ENCODE results near the gene ZNF112. TPM values are rescaled to one million over a fixed set of nuclear protein-coding genes. Genes with fewer than 3 reads are reported as not detected.
"Not testable (repeated sequence)": the region's sequence is repeated elsewhere in the genome, so short reads cannot be mapped to it uniquely, and the experiment has no call there.

ZNF112 gene
- total RNA-seq, 4 donors from 2014 or later = 4.3 to 10.9 (median 5.1) TPM

DNA sequence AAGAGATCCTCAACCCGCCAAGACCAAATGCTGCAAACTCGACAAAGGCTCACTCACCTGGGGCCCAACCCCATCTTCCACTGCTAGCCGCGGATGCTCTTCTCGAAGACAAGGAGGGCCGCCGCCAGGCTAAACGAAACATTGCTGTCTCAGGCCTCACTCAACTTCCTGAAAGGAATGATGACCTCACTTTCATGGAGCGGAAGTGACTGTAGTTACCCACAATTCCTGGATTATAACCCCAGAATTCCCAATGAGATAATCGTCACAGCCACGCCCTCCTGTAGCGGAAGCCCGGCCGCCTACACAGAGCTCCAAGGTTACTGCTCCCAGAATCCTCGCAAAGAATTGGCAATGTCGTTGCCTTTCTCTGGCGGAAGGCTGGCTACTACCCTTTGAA is 10.5 kb upstream of the ZNF112 start:
- H3K36me3 ChIP-seq = no peaks in the 10 kb centered on the region
- WGBS, 2 donors (ENCODE audit: low coverage in 1 of 2) = 50 to 52% methylated on average over 9 to 15 of the region's 17 CpGs
- H3K4me3 ChIP-seq = no peak overlapping the region
- no peaks in the 10 kb centered on the region for H3K4me1 ChIP-seq
- ATAC-seq = no peak
- TF ChIP-seq POLR2A (IDR thresholded peaks at IDR 0.05) (no peak), POLR2AphosphoS5 (IDR thresholded peaks at IDR 0.05) (no peak), EP300 (IDR thresholded peaks at IDR 0.05) (no peak)
- TF ChIP-seq, protein P1, sequence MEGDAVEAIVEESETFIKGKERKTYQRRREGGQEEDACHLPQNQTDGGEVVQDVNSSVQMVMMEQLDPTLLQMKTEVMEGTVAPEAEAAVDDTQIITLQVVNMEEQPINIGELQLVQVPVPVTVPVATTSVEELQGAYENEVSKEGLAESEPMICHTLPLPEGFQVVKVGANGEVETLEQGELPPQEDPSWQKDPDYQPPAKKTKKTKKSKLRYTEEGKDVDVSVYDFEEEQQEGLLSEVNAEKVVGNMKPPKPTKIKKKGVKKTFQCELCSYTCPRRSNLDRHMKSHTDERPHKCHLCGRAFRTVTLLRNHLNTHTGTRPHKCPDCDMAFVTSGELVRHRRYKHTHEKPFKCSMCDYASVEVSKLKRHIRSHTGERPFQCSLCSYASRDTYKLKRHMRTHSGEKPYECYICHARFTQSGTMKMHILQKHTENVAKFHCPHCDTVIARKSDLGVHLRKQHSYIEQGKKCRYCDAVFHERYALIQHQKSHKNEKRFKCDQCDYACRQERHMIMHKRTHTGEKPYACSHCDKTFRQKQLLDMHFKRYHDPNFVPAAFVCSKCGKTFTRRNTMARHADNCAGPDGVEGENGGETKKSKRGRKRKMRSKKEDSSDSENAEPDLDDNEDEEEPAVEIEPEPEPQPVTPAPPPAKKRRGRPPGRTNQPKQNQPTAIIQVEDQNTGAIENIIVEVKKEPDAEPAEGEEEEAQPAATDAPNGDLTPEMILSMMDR (IDR thresholded peaks at IDR 0.05) = no peak
- no peak overlapping the region for H3K27ac ChIP-seq
- peaks cover 5% of the 10 kb centered on the region for H3K27me3 ChIP-seq
- peaks cover 0 to 26% (median 0%) of the 10 kb centered on the region in 3 donors for H3K9me3 ChIP-seq

DNA sequence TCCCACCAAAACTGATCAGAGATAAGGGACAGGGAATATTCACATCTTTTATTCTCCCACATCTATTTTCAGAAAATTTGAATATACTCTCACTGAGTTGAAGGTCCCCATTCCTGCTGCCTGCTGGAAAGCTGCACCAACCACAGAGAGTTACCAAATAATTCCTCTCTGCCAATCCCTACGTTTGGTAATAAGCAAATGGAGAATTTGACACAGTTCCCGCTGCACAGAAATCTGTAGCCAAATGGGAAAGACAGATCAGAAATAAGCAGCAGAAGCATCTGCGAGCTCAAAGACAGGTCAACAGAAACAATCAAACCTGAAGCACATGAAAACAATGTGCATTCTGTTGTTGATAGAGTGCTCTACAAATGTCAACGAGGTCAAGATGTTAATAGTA is 9.9 kb downstream of the ZNF112 start:
- H3K9me3 ChIP-seq = peaks cover 0 to 68% (median 2%) of the 10 kb centered on the region in 3 donors
- H3K27ac ChIP-seq = no peak overlapping the region
- H3K4me3 ChIP-seq = no peak overlapping the region
- ATAC-seq = no peak
- TF ChIP-seq POLR2A (IDR thresholded peaks at IDR 0.05) = no peak
- no peak for TF ChIP-seq EP300 (IDR thresholded peaks at IDR 0.05)
- TF ChIP-seq, protein P1 (IDR thresholded peaks at IDR 0.05) = no peak
- TF ChIP-seq POLR2AphosphoS5 (IDR thresholded peaks at IDR 0.05) = no peak
- H3K36me3 ChIP-seq = peaks cover 0 to 39% of the 10 kb centered on the region in 2 donors
- no peaks in the 10 kb centered on the region for H3K4me1 ChIP-seq
- no peaks in the 10 kb centered on the region for H3K27me3 ChIP-seq
- WGBS, 2 donors (ENCODE audit: low coverage in 1 of 2) = 88 to 91% methylated on average over 4 of the region's 4 CpGs

DNA sequence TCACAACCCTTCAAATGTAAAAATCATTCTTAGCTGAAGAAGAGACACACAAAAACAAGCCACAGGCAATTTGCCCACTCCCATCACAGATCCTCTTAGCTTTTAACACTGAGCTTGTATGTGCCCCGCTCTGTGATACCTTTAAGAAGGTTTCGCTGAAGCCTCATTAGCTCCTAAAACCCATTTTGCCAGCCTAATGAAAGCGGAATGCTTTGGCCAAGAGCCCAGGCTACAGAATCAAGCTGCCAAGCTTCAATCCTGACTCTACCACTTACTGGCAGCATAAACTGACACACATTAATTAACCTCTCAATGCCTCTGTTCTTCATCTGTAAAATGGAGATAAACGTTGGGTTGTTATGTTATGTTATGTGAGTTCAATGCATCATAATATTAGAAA is 10.5 kb downstream of the ZNF112 start:
- no peaks in the 10 kb centered on the region for H3K4me1 ChIP-seq
- ATAC-seq = no peak
- no peak overlapping the region for H3K27ac ChIP-seq
- 90 to 92% methylated on average over 4 of the region's 4 CpGs for WGBS, 2 donors (ENCODE audit: low coverage in 1 of 2)
- H3K36me3 ChIP-seq = peaks cover 0 to 43% of the 10 kb centered on the region in 2 donors
- TF ChIP-seq POLR2AphosphoS5 (IDR thresholded peaks at IDR 0.05) = no peak
- TF ChIP-seq, protein P1 (IDR thresholded peaks at IDR 0.05) = no peak
- TF ChIP-seq EP300 (IDR thresholded peaks at IDR 0.05) = no peak
- no peak for TF ChIP-seq POLR2A (IDR thresholded peaks at IDR 0.05)
- no peaks in the 10 kb centered on the region for H3K27me3 ChIP-seq
- peaks cover 0 to 70% (median 1%) of the 10 kb centered on the region in 3 donors for H3K9me3 ChIP-seq
- H3K4me3 ChIP-seq = no peak overlapping the region

GRCh38 chr19:44344255-44344654 is 12.2 kb downstream of the ZNF112 start:
- H3K4me3 ChIP-seq = no peak overlapping the region
- peaks cover 4 to 60% of the 10 kb centered on the region in 2 donors for H3K36me3 ChIP-seq
- TF ChIP-seq POLR2A (IDR thresholded peaks at IDR 0.05) (no peak), POLR2AphosphoS5 (IDR thresholded peaks at IDR 0.05) (no peak), EP300 (IDR thresholded peaks at IDR 0.05) (no peak)
- TF ChIP-seq, protein P1 (IDR thresholded peaks at IDR 0.05) = no peak
- H3K9me3 ChIP-seq = peaks cover 0 to 70% (median 0%) of the 10 kb centered on the region in 3 donors
- 67 to 100% methylated on average over 1 of the region's 1 CpG for WGBS, 2 donors (ENCODE audit: low coverage in 1 of 2)
- no peak overlapping the region for H3K27ac ChIP-seq
- ATAC-seq = no peak
- no peaks in the 10 kb centered on the region for H3K4me1 ChIP-seq
- no peaks in the 10 kb centered on the region for H3K27me3 ChIP-seq

DNA sequence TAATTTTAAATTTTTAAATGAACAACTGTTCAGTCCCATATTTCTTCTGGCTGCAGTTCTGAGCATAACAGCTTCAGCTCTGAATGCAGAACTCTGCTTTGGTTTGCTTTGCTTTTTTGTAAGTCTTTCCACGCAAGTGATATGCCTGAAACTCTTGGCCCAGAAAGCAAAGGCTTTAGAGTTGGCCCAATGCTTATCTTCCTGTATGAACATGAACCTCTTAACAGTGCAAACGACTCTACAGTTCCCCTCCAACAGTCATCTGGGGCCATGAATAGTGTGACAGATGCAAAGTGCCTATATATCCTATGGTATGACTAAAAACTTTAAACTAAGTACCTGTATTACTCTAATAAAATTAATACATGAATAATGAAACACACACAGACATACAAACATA is 14.7 kb downstream of the ZNF112 start:
- TF ChIP-seq POLR2AphosphoS5 (IDR thresholded peaks at IDR 0.05) (no peak), EP300 (IDR thresholded peaks at IDR 0.05) (no peak), POLR2A (IDR thresholded peaks at IDR 0.05) (no peak)
- TF ChIP-seq, protein P1 (IDR thresholded peaks at IDR 0.05) = no peak
- Histone ChIP-seq H3K36me3 (peaks cover 6 to 82% of the 10 kb centered on the region in 2 donors), H3K27me3 (no peaks in the 10 kb centered on the region), H3K4me3 (no peak overlapping the region), H3K9me3 (peaks cover 0 to 75% (median 0%) of the 10 kb centered on the region in 3 donors), H3K4me1 (no peaks in the 10 kb centered on the region), H3K27ac (no peak overlapping the region)
- 100% methylated on average over 1 to 2 of the region's 2 CpGs for WGBS, 2 donors (ENCODE audit: low coverage in 1 of 2)
- no peak for ATAC-seq

DNA sequence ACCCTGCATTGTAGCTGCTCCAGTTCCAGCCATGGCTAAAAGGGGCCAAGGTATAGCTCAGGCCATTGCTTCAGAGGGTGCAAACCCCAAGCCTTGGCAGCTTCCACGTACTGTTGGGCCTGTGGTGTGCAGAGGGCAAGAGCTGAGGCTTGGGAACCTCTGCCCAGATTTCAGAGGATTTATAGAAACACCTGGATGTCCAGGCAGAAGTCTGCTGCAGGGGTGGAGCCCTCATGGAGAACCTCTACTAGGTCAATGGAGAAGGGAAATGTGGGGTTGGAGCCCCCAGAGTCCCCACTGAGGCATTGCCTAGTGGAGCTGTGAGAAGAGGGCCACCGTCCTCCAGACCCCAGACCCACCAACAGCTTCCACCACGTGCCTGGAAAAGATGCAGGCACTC is 21.8 kb downstream of the ZNF112 start:
- H3K4me1 ChIP-seq, H3K27ac ChIP-seq, ATAC-seq, H3K27me3 ChIP-seq, H3K4me3 ChIP-seq: not testable (repeated sequence)
- 100% methylated on average over 1 of the region's 3 CpGs for WGBS, 2 donors (ENCODE audit: low coverage in 1 of 2)
- Histone ChIP-seq H3K36me3 (peaks cover 27 to 97% of the 10 kb centered on the region in 2 donors), H3K9me3 (peaks cover 0 to 90% (median 0%) of the 10 kb centered on the region in 3 donors)

Data from gastroesophageal sphincter (tissue), 4 donors.